WTC11 (cell line): ENCODE results near the gene TMEM225B. TPM values are rescaled to one million over a fixed set of nuclear protein-coding genes. Genes with fewer than 3 reads are reported as not detected.

Source experiments
- AR ChIP-seq: fragments of 250-450 bp; sonication (Bioruptor Pico); IDR thresholded peaks from 2 replicates; pipeline ENCODE4 v1.9.0; 2021; ENCODE audit warnings: mild to moderate bottlenecking
- ATF1 ChIP-seq: sonication (generic); formaldehyde crosslinking; IDR thresholded peaks from 2 replicates; pipeline ENCODE4 v1.8.1; 2023; ENCODE audit warnings: mild to moderate bottlenecking, moderate library complexity, missing genetic modification reagents
- ATF3 ChIP-seq: sonication (generic); formaldehyde crosslinking; conservative IDR thresholded peaks from 2 replicates; pipeline ENCODE4 v1.8.1; 2022; ENCODE audit warnings: mild to moderate bottlenecking, missing genetic modification reagents
- ATF6 ChIP-seq: sonication (generic); formaldehyde crosslinking; IDR thresholded peaks from 2 replicates; pipeline ENCODE4 v1.8.1; 2023; ENCODE audit warnings: mild to moderate bottlenecking, missing genetic modification reagents
- CDX4 ChIP-seq: fragments of 250-450 bp; sonication (Bioruptor Pico); IDR thresholded peaks from 2 replicates; pipeline ENCODE4 v1.9.0; 2021; ENCODE audit warnings: moderate library complexity, mild to moderate bottlenecking, inconsistent platforms, borderline replicate concordance
- CREM ChIP-seq: sonication (generic); formaldehyde crosslinking; IDR thresholded peaks from 2 replicates; pipeline ENCODE4 v1.8.1; 2022; ENCODE audit warnings: mild to moderate bottlenecking, missing genetic modification reagents, moderate library complexity
- E2F4 ChIP-seq: sonication (generic); formaldehyde crosslinking; IDR thresholded peaks from 2 replicates; pipeline ENCODE4 v1.8.1; 2022; ENCODE audit warnings: low read depth, mild to moderate bottlenecking, moderate library complexity, missing genetic modification reagents, borderline replicate concordance
- EMX1 ChIP-seq: fragments of 250-450 bp; sonication (Bioruptor Pico); IDR thresholded peaks from 2 replicates; pipeline ENCODE4 v1.8.0; 2021; ENCODE audit warnings: mild to moderate bottlenecking
- FOXK1 ChIP-seq: sonication (generic); formaldehyde crosslinking; IDR thresholded peaks from 2 replicates; pipeline ENCODE4 v1.8.0; 2022; ENCODE audit warnings: mild to moderate bottlenecking, moderate library complexity, missing genetic modification reagents
- GRHL2 ChIP-seq: fragments of 250-450 bp; sonication (Bioruptor Pico); IDR thresholded peaks from 2 replicates; pipeline ENCODE4 v1.8.0; 2022; ENCODE audit warnings: mild to moderate bottlenecking, moderate library complexity; ENCODE audit not compliant: insufficient replicate concordance, severe bottlenecking
- HMGA2 ChIP-seq: fragments of 250-450 bp; sonication (Bioruptor Pico); IDR thresholded peaks from 2 replicates; pipeline ENCODE4 v1.4.0; 2021; ENCODE audit warnings: mild to moderate bottlenecking, moderate library complexity
- IRF1 ChIP-seq: sonication (generic); formaldehyde crosslinking; IDR thresholded peaks from 2 replicates; pipeline ENCODE4 v1.8.0; 2023; ENCODE audit warnings: missing genetic modification reagents
- JUN ChIP-seq: sonication (generic); formaldehyde crosslinking; IDR thresholded peaks from 2 replicates; pipeline ENCODE4 v1.8.0; 2023; ENCODE audit warnings: mild to moderate bottlenecking, missing genetic modification reagents
- MAX ChIP-seq: sonication (generic); formaldehyde crosslinking; IDR thresholded peaks from 2 replicates; pipeline ENCODE4 v1.8.0; 2022; ENCODE audit warnings: mild to moderate bottlenecking, missing genetic modification reagents
- MYBL2 ChIP-seq: sonication (generic); formaldehyde crosslinking; IDR thresholded peaks from 2 replicates; pipeline ENCODE4 v1.8.1; 2023; ENCODE audit warnings: mild to moderate bottlenecking, moderate library complexity, missing genetic modification reagents
- NFATC4 ChIP-seq: fragments of 250-450 bp; sonication (Bioruptor Pico); IDR thresholded peaks from 2 replicates; pipeline ENCODE4 v1.9.0; 2021; ENCODE audit warnings: mild to moderate bottlenecking
- PRDM15 ChIP-seq: sonication (generic); formaldehyde crosslinking; IDR thresholded peaks from 2 replicates; pipeline ENCODE4 v1.8.0; 2022; ENCODE audit warnings: missing genetic modification reagents
- SP1 ChIP-seq: sonication (generic); formaldehyde crosslinking; conservative IDR thresholded peaks from 2 replicates; pipeline ENCODE4 v1.8.1; 2022; ENCODE audit warnings: missing genetic modification reagents
- TEAD1 ChIP-seq: sonication (generic); formaldehyde crosslinking; IDR thresholded peaks from 2 replicates; pipeline ENCODE4 v1.8.0; 2022; ENCODE audit warnings: mild to moderate bottlenecking, missing genetic modification reagents
- TP53 ChIP-seq: sonication (generic); formaldehyde crosslinking; IDR thresholded peaks from 2 replicates; pipeline ENCODE4 v1.8.1; 2023; ENCODE audit warnings: mild to moderate bottlenecking, missing genetic modification reagents
- USF1 ChIP-seq: sonication (generic); formaldehyde crosslinking; IDR thresholded peaks from 2 replicates; pipeline ENCODE4 v1.8.0; 2022; ENCODE audit warnings: mild to moderate bottlenecking, missing genetic modification reagents
- ZBTB21 ChIP-seq: sonication (generic); formaldehyde crosslinking; IDR thresholded peaks from 2 replicates; pipeline ENCODE4 v1.8.1; 2023; ENCODE audit warnings: mild to moderate bottlenecking, missing genetic modification reagents, borderline replicate concordance
- ZNF232 ChIP-seq: sonication (generic); formaldehyde crosslinking; IDR thresholded peaks from 2 replicates; pipeline ENCODE4 v1.8.0; 2022; ENCODE audit warnings: mild to moderate bottlenecking, missing genetic modification reagents
- ZSCAN18 ChIP-seq: fragments of 250-450 bp; sonication (Bioruptor Pico); IDR thresholded peaks from 2 replicates; pipeline ENCODE4 v2.1.2; 2022; ENCODE audit warnings: mild to moderate bottlenecking, moderate library complexity
- total RNA-seq: library from RNA; stranded (reverse); gene quantifications from 3 replicates; pipeline ENCODE4 v1.2.3, GENCODE V29; 2021

TMEM225B gene
- total RNA-seq, 1 experiment from 2014 or later: 0.81 TPM

GRCh38 chr7:99616359-99617191 lies 18.5 kb downstream of the TMEM225B start, which contains the start of gene ZSCAN25 (continued):
- TF ChIP-seq ATF6 (CRISPR knock-in tag) (no peak), USF1 (peak; percentile 54; the same call in 1 of the 2 replicates), SP1 (CRISPR knock-in tag) (peak; percentile 88), ATF1 (CRISPR knock-in tag) (peak; percentile 82; the same call in 1 of the 2 replicates), JUN (CRISPR knock-in tag) (peak; percentile 81; the same call in 1 of the 2 replicates), ZSCAN18 (CRISPR knock-in tag) (no peak), ZNF232 (CRISPR knock-in tag) (0 out of 2 replicates have a peak, but pooled peaks have one; percentile 61), IRF1 (0 out of 2 replicates have a peak, but pooled peaks have one; percentile 38), MYBL2 (peak; percentile 87; the same call in 1 of the 2 replicates), EMX1 (CRISPR knock-in tag) (0 out of 2 replicates have a peak, but pooled peaks have one; percentile 20), TP53 (no peak; the same call in 1 of the 2 replicates), CDX4 (no peak), PRDM15 (no peak), GRHL2 (CRISPR knock-in tag) (no peak), MAX (CRISPR knock-in tag) (peak; percentile 92), ZBTB21 (CRISPR knock-in tag) (no peak), AR (CRISPR knock-in tag) (no peak), ATF3 (no peak), HMGA2 (CRISPR knock-in tag) (no peak), E2F4 (CRISPR knock-in tag) (no peak), FOXK1 (CRISPR knock-in tag) (peak; percentile 96), NFATC4 (no peak), TEAD1 (CRISPR knock-in tag) (peak; percentile 94), CREM (CRISPR knock-in tag) (peak; percentile 78; the same call in 1 of the 2 replicates)
